GM12878 (cell line): ENCODE results near the gene YWHAQ.

Experiments used
- CEBPB ChIP-seq, 2 experiments: fragments of 150-350 bp in 1 of 2; IDR thresholded peaks; 2 replicates each; pipeline ENCODE4 v1.6.1; 2012 to 2014; ENCODE audit warnings: low read depth in 2 of 2, low read length in 2 of 2, borderline replicate concordance in 1 of 2, inconsistent platforms in 1 of 2
- CTCF ChIP-seq, 3 experiments: IDR thresholded peaks in 2 of 3; conservative IDR thresholded peaks in 1 of 3; 2 replicates each; pipeline ENCODE4 v1.5.1; 2011; ENCODE audit warnings: low read depth in 3 of 3, low read length in 3 of 3, mild to moderate bottlenecking in 3 of 3, control low read depth in 2 of 3, moderate library complexity in 2 of 3, inconsistent platforms in 1 of 3, mixed read lengths in 1 of 3; ENCODE audit not compliant: control insufficient read depth in 2 of 3, insufficient read depth in 1 of 3; ENCODE audit errors: extremely low read depth in 1 of 3
- E2F8 ChIP-seq: fragments of 450-650 bp; IDR thresholded peaks from 2 replicates; pipeline ENCODE4 v1.6.1; 2018; ENCODE audit warnings: mild to moderate bottlenecking, low read depth, moderate library complexity; ENCODE audit not compliant: partially characterized antibody
- JUNB ChIP-seq: IDR thresholded peaks from 2 replicates; pipeline ENCODE4 v1.6.1; 2016; ENCODE audit warnings: antibody characterized with exemption, mild to moderate bottlenecking
- NFIC ChIP-seq: IDR thresholded peaks from 2 replicates; pipeline ENCODE4 v1.6.1; 2012; ENCODE audit warnings: low read depth, mild to moderate bottlenecking, inconsistent platforms, low read length, moderate library complexity
- NFXL1 ChIP-seq: fragments of 450-650 bp; IDR thresholded peaks from 2 replicates; pipeline ENCODE4 v1.6.1; 2017; ENCODE audit warnings: antibody characterized with exemption, mild to moderate bottlenecking, borderline replicate concordance
- PBX3 ChIP-seq: IDR thresholded peaks from 2 replicates; pipeline ENCODE4 v1.6.1; 2011; ENCODE audit warnings: mild to moderate bottlenecking, low read depth, low read length, moderate library complexity; ENCODE audit not compliant: insufficient replicate concordance
- PML ChIP-seq: IDR thresholded peaks from 2 replicates; pipeline ENCODE4 v1.6.1; 2012; ENCODE audit warnings: low read length, inconsistent platforms
- POLR2AphosphoS5 ChIP-seq: IDR thresholded peaks from 2 replicates; pipeline ENCODE4 v1.6.1; 2011; ENCODE audit warnings: mild to moderate bottlenecking, low read length, inconsistent platforms
- SP1 ChIP-seq: IDR thresholded peaks from one replicate; pipeline ENCODE4 v1.6.1; 2011; ENCODE audit warnings: low read depth, low read length

GRCh38 chr2:9631878-9632700 is 1.3 kb upstream of the YWHAQ start:
- TF ChIP-seq CTCF (IDR thresholded peaks at IDR 0.05 in 2 of 3, conservative IDR thresholded peaks at IDR 0.05 in 1 of 3; ENCODE audit: control insufficient read depth in 2 of 3, extremely low read depth in 1 of 3, insufficient read depth in 1 of 3, low read depth in 3 of 3, low read length in 3 of 3), result no peak
- TF ChIP-seq CEBPB (IDR thresholded peaks at IDR 0.05; ENCODE audit: borderline replicate concordance in 1 of 2, low read depth in 2 of 2, low read length in 2 of 2), result no peak
- TF ChIP-seq E2F8, result no peak
- no peak for TF ChIP-seq PBX3
- TF ChIP-seq POLR2AphosphoS5, result no peak
- no peak for TF ChIP-seq SP1
- no peak for TF ChIP-seq NFXL1
- TF ChIP-seq PML, result no peak
- no peak for TF ChIP-seq JUNB
- TF ChIP-seq NFIC, result no peak
